IMR-90 (cell line): ENCODE data around the gene ZNF41.

Experiments used
- BHLHE40 ChIP-seq: fragments of 150-350 bp; IDR thresholded peaks from 2 replicates; pipeline ENCODE4 v1.6.1; 2016; ENCODE audit warnings: mild to moderate bottlenecking, low read depth, low read length
- CEBPB ChIP-seq: IDR thresholded peaks from 2 replicates; pipeline ENCODE4 v1.6.1; 2012; ENCODE audit warnings: low read depth, low read length, improper control_type of control experiment
- CHD1 ChIP-seq: IDR thresholded peaks from 2 replicates; pipeline ENCODE4 v1.6.1; 2012; ENCODE audit warnings: low read depth, low read length, improper control_type of control experiment
- FOS ChIP-seq: fragments of 150-350 bp; IDR thresholded peaks from 2 replicates; pipeline ENCODE4 v1.6.1; 2016; ENCODE audit warnings: low read depth, low read length
- MAFK ChIP-seq: IDR thresholded peaks from 2 replicates; pipeline ENCODE4 v1.6.1; 2012; ENCODE audit warnings: low read depth, low read length, improper control_type of control experiment
- MXI1 ChIP-seq: IDR thresholded peaks from 2 replicates; pipeline ENCODE4 v1.6.1; 2012; ENCODE audit warnings: low read depth, mild to moderate bottlenecking, low read length, moderate library complexity, borderline replicate concordance
- NFE2L2 ChIP-seq: fragments of 150-350 bp; IDR thresholded peaks from 2 replicates; pipeline ENCODE4 v1.6.1; 2016; ENCODE audit warnings: low read depth, mild to moderate bottlenecking, low read length
- POLR2A ChIP-seq: IDR thresholded peaks from 2 replicates; pipeline ENCODE4 v1.6.1; 2012; ENCODE audit warnings: mild to moderate bottlenecking, low read depth, low read length
- RAD21 ChIP-seq: IDR thresholded peaks from 2 replicates; pipeline ENCODE4 v1.6.1; 2012; ENCODE audit warnings: low read length, improper control_type of control experiment
- RCOR1 ChIP-seq: IDR thresholded peaks from 2 replicates; pipeline ENCODE4 v1.6.1; 2012; ENCODE audit warnings: mild to moderate bottlenecking, low read length, improper control_type of control experiment; ENCODE audit not compliant: insufficient replicate concordance
- TF ChIP-seq, protein P1 (sequence below): conservative IDR thresholded peaks from 2 replicates; pipeline ENCODE4 v1.5.1; 2012; ENCODE audit warnings: mild to moderate bottlenecking, low read depth, low read length, improper control_type of control experiment
- TF ChIP-seq, protein P2 (sequence below): fragments of 150-350 bp; IDR thresholded peaks from 2 replicates; pipeline ENCODE4 v1.6.1; 2017; ENCODE audit warnings: mild to moderate bottlenecking, antibody characterized with exemption, low read length, low read depth
- TF ChIP-seq, protein P3 (sequence below): fragments of 150-350 bp; IDR thresholded peaks from 2 replicates; pipeline ENCODE4 v1.6.1; 2016; ENCODE audit warnings: low read depth, mild to moderate bottlenecking, low read length, moderate library complexity, borderline replicate concordance

DNA sequence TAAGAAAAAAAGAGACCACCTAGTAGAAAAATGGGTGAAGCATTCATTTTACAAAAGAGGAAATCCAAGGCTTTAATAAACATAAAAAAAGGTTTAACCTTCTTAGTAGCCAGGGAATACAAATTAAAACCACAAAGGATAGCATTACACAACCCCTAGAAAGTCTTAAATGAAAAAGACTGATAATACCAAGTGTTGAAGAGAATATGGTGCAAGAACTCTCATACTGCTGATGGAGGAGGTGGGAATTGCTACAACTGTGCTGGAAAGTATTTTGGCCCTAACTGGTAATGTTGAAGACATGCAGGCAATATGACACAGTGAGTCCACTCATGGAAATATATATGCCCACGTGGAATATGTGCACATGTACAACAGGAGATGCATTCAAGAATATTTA, 22.5 kb downstream of the ZNF41 start:
- TF ChIP-seq, protein P1, sequence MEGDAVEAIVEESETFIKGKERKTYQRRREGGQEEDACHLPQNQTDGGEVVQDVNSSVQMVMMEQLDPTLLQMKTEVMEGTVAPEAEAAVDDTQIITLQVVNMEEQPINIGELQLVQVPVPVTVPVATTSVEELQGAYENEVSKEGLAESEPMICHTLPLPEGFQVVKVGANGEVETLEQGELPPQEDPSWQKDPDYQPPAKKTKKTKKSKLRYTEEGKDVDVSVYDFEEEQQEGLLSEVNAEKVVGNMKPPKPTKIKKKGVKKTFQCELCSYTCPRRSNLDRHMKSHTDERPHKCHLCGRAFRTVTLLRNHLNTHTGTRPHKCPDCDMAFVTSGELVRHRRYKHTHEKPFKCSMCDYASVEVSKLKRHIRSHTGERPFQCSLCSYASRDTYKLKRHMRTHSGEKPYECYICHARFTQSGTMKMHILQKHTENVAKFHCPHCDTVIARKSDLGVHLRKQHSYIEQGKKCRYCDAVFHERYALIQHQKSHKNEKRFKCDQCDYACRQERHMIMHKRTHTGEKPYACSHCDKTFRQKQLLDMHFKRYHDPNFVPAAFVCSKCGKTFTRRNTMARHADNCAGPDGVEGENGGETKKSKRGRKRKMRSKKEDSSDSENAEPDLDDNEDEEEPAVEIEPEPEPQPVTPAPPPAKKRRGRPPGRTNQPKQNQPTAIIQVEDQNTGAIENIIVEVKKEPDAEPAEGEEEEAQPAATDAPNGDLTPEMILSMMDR: no peak
- TF ChIP-seq MXI1: no peak
- no peak for TF ChIP-seq NFE2L2
- no peak for TF ChIP-seq POLR2A
- no peak for TF ChIP-seq BHLHE40
- TF ChIP-seq, protein P2, sequence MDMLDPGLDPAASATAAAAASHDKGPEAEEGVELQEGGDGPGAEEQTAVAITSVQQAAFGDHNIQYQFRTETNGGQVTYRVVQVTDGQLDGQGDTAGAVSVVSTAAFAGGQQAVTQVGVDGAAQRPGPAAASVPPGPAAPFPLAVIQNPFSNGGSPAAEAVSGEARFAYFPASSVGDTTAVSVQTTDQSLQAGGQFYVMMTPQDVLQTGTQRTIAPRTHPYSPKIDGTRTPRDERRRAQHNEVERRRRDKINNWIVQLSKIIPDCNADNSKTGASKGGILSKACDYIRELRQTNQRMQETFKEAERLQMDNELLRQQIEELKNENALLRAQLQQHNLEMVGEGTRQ: no peak
- TF ChIP-seq CHD1: no peak
- TF ChIP-seq, protein P3, sequence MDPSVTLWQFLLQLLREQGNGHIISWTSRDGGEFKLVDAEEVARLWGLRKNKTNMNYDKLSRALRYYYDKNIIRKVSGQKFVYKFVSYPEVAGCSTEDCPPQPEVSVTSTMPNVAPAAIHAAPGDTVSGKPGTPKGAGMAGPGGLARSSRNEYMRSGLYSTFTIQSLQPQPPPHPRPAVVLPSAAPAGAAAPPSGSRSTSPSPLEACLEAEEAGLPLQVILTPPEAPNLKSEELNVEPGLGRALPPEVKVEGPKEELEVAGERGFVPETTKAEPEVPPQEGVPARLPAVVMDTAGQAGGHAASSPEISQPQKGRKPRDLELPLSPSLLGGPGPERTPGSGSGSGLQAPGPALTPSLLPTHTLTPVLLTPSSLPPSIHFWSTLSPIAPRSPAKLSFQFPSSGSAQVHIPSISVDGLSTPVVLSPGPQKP: no peak
- no peak for TF ChIP-seq RAD21
- TF ChIP-seq FOS: no peak
- no peak for TF ChIP-seq RCOR1
- TF ChIP-seq CEBPB: no peak
- TF ChIP-seq MAFK: no peak
